Measurements from ENCODE around the gene MRPS7. TPM values are rescaled to one million over a fixed set of nuclear protein-coding genes. Genes with fewer than 3 reads are reported as not detected.

Gene MRPS7
- total RNA-seq, 1 donor from 2014 or later, result 91.2 TPM

DNA sequence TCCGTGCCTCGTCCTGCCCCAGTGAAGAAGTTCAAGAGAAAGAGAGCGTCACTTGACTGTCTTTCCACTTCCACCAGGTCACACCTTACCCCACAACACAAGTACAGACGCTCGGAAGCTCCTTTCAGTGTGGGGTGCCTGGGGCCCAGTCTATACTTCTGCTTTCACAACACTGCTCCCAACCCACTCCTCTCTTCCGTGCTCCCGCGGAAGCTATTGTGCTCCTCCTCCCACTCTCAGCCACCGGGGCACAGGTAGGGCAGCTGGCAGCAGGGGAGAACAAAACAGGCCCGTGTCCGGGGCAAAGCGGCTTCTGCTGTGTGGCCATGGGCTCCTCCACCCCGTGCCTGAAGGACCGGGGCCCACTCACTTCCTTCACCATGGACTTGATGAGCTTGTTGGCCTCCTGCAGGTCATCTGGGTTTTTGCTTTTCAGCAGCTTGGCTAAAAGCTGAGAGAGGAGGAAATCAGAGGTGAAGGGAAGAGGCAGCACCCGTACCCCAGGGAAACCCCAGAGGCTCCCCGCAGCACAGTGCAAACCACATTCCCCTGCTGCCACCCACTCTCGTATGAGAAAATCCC lies 19.1 kb upstream of the MRPS7 start:
- H3K4me3 ChIP-seq (ENCODE audit: low read depth, low read length), result no peak overlapping the region
- TF ChIP-seq, protein P1, sequence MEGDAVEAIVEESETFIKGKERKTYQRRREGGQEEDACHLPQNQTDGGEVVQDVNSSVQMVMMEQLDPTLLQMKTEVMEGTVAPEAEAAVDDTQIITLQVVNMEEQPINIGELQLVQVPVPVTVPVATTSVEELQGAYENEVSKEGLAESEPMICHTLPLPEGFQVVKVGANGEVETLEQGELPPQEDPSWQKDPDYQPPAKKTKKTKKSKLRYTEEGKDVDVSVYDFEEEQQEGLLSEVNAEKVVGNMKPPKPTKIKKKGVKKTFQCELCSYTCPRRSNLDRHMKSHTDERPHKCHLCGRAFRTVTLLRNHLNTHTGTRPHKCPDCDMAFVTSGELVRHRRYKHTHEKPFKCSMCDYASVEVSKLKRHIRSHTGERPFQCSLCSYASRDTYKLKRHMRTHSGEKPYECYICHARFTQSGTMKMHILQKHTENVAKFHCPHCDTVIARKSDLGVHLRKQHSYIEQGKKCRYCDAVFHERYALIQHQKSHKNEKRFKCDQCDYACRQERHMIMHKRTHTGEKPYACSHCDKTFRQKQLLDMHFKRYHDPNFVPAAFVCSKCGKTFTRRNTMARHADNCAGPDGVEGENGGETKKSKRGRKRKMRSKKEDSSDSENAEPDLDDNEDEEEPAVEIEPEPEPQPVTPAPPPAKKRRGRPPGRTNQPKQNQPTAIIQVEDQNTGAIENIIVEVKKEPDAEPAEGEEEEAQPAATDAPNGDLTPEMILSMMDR (conservative IDR thresholded peaks at IDR 0.05; ENCODE audit: low read depth, low read length), result no peak
- DNase-seq (ENCODE audit: low read depth), result no peak

DNA sequence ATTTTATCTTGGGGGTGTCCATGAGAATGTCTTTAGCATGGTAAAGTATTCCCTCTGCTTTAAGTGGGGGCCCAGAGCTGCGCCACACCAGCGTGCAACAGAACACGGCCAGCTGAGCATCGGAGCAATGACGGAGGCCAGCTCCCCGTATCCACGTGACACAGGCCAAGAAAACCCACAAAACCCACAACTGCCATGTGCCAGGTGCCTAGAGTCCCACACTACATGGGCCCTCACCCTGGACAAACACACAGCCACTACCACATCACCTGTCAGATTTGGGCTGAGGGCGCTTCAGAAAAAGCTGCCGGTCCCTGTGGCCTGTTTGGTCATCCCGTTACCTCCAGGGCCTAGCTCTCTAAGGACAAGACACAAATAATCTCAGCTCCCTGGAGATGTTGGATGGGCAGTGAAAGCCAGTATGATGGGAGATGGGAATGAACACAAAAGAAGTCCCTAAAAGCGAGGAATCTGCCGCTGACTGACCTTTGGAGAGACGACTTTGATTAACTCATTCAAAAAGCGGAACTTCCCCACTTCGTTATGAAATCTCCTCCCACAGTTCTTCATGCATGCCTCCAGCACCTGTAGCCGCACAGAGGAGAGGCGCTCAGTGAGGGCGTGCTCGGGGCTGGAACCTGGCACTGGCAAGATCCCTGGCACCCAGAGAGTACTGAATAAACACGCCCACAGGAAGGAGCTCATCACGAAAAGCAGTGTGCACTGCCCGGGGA lies 17.4 kb upstream of the MRPS7 start:
- TF ChIP-seq, protein P1 (conservative IDR thresholded peaks at IDR 0.05; ENCODE audit: low read depth, low read length), result no peak
- DNase-seq (ENCODE audit: low read depth), result no peak
- H3K4me3 ChIP-seq (ENCODE audit: low read depth, low read length), result no peak overlapping the region

DNA sequence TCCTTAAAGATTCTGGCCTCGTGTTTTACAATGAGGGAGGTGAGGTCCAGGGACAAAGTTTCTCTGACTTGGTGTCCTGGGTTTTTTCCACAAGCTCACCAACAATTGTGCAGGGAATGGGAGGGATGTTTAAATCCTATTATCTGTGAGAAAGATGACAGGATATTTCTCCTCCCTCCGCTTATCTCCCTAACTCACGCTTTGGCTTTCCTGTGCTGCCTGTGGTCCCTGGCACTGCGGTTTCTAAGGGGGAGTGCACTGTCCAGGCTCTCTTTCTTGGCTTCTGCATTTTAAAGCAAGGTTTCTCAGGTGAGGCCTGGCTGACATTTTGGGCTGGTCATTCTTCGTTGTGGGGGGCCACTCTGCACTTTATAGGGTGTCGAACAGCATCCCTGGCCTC lies 16.7 kb upstream of the MRPS7 start:
- H3K4me3 ChIP-seq (ENCODE audit: low read depth, low read length), result no peak overlapping the region
- TF ChIP-seq, protein P1 (conservative IDR thresholded peaks at IDR 0.05; ENCODE audit: low read depth, low read length), result no peak
- no peak for DNase-seq (ENCODE audit: low read depth)

- TF ChIP-seq, protein P1 (conservative IDR thresholded peaks at IDR 0.05; ENCODE audit: low read depth, low read length), result no peak
These were observed 15.3 kb upstream of the MRPS7 start for GRCh38 chr17:75246404-75246803.

DNA sequence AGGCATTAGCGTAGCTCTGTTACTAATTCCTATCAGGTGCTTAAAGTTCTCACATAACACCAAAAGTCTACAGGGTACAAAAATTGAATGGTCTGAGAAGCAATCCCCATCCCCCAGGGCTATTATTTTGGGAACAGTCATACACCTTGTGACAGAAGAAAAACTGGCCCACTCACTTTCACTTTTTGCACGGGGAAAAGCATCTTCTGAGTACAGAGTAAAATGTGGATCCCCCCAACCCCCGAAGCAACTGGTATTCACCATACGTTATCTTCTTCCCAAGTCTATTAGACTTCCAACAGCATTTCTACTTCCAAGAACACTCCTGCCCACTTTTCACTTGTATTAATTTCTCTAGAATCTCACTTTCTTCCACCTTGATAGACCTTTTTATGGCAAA lies 12.1 kb upstream of the MRPS7 start:
- no peak overlapping the region for H3K4me3 ChIP-seq (ENCODE audit: low read depth, low read length)
- TF ChIP-seq, protein P1 (conservative IDR thresholded peaks at IDR 0.05; ENCODE audit: low read depth, low read length), result no peak
- DNase-seq (ENCODE audit: low read depth), result no peak

More at GRCh38 chr17:75246404-75246803, 15.3 kb upstream of the MRPS7 start:
- no peak overlapping the region for H3K4me3 ChIP-seq (ENCODE audit: low read depth, low read length)
- no peak for DNase-seq (ENCODE audit: low read depth)

- no peak for DNase-seq (ENCODE audit: low read depth)
These were observed 11.6 kb upstream of the MRPS7 start for GRCh38 chr17:75250009-75250471.

More at GRCh38 chr17:75250009-75250471, 11.6 kb upstream of the MRPS7 start:
- TF ChIP-seq, protein P1 (conservative IDR thresholded peaks at IDR 0.05; ENCODE audit: low read depth, low read length), result no peak
- no peak overlapping the region for H3K4me3 ChIP-seq (ENCODE audit: low read depth, low read length)
